HCT116 (cell line): ENCODE results near the gene TOR2A. TPM values are rescaled to one million over a fixed set of nuclear protein-coding genes. Genes with fewer than 3 reads are reported as not detected.

Experiments
- ATAC-seq: fragments of 200-7000 bp; cut with Tn5 transposase; 2 replicates; pipeline ENCODE4 v1.9.1; 2020; ENCODE audit warnings: mild to moderate bottlenecking, moderate library complexity
- BruUV-seq: library from RNA; stranded (reverse); fragments of 400-500 nt; replicated peaks from 2 replicates; lab custom pipeline; 2021; lab: Mats Ljungman, UMichigan
- CTCF ChIA-PET: fragments of 300-600 bp; sonication (Branson Sonifier 250); formaldehyde crosslinking; loops from one replicate; lab custom pipeline; 2021; ENCODE audit warnings: antibody characterized with exemption; lab: Charles Lee
- POLR2A ChIA-PET: fragments of 300-600, 350-600 bp; sonication (Branson Sonifier 250); formaldehyde crosslinking; loops from one replicate; lab custom pipeline; 2021; ENCODE audit warnings: antibody characterized with exemption; lab: Charles Lee
- RAD21 ChIA-PET, 2 experiments: fragments of 300-600 bp; sonication (Branson Sonifier 250); formaldehyde crosslinking; loops; one replicate each; lab custom pipeline; 2023; ENCODE audit warnings: low total read pairs in 2 of 2; ENCODE audit not compliant: uncharacterized antibody in 2 of 2, unreplicated experiment in 2 of 2, low non-redundant PET in 1 of 2; lab: Charles Lee
- DNase-seq: peaks from one replicate; pipeline ENCODE4 v3.0.0-alpha.2; 2010; ENCODE audit warnings: low read depth, low spot score
- H2AFZ ChIP-seq: fragments of 200-600 bp; shearing (Covaris generic), sonication (generic); 2 replicates; pipeline ENCODE4 v1.6.1; 2017; ENCODE audit warnings: low read depth, mixed run types, mixed read lengths, antibody characterized with exemption, low read length; ENCODE audit not compliant: poor library complexity, severe bottlenecking
- H3K27ac ChIP-seq: 2 replicates; pipeline ENCODE4 v1.5.1; 2012; ENCODE audit warnings: low read depth, low read length
- H3K27me3 ChIP-seq: fragments of 200-600 bp; sonication (generic); 2 replicates; pipeline ENCODE4 v1.6.1; 2016; ENCODE audit warnings: mixed run types, low read length, mixed read lengths; ENCODE audit not compliant: insufficient read depth
- H3K36me3 ChIP-seq, 2 experiments: fragments of 200-500 bp in 1 of 2; fragments of 200-600 bp in 1 of 2; sonication (Bioruptor generic) in 1 of 2; sonication (generic) in 1 of 2; 2 replicates each; pipeline versions ENCODE4 v1.5.1 to v1.6.1; 2014 to 2016; ENCODE audit warnings: low read length in 2 of 2, inconsistent platforms in 1 of 2, mixed read lengths in 1 of 2, mixed run types in 1 of 2; ENCODE audit not compliant: insufficient read depth in 2 of 2, control insufficient read depth in 1 of 2
- H3K4me1 ChIP-seq, 2 experiments: fragments of 200-600 bp in 1 of 2; sonication (generic) in 1 of 2; 2 replicates each; pipeline versions ENCODE4 v1.5.1 to v1.6.1; 2012 to 2017; ENCODE audit warnings: low read length in 2 of 2, inconsistent platforms in 1 of 2, mild to moderate bottlenecking in 1 of 2, mixed read lengths in 1 of 2, mixed run types in 1 of 2, moderate library complexity in 1 of 2; ENCODE audit not compliant: insufficient read depth in 2 of 2, control insufficient read depth in 1 of 2
- H3K4me2 ChIP-seq: fragments of 200-600 bp; sonication (generic); 2 replicates; pipeline ENCODE4 v1.6.1; 2017; ENCODE audit warnings: mixed run types, low read length, mixed read lengths
- H3K4me3 ChIP-seq, 2 experiments: fragments of 200-600 bp in 1 of 2; sonication (generic) in 1 of 2; replicated peaks in 1 of 2; 2 replicates each; pipeline ENCODE4 v1.5.1; 2011 to 2016; ENCODE audit warnings: low read length in 2 of 2, control low read depth in 1 of 2, low read depth in 1 of 2, mild to moderate bottlenecking in 1 of 2, mixed read lengths in 1 of 2, mixed run types in 1 of 2
- H3K79me2 ChIP-seq: fragments of 200-600 bp; sonication (generic); 2 replicates; pipeline ENCODE4 v1.6.1; 2017; ENCODE audit warnings: mild to moderate bottlenecking, mixed run types, low read length, moderate library complexity, mixed read lengths; ENCODE audit not compliant: insufficient read depth
- H3K9ac ChIP-seq: fragments of 200-600 bp; sonication (generic); 2 replicates; pipeline ENCODE4 v1.6.1; 2016; ENCODE audit warnings: low read length, mixed read lengths
- H3K9me2 ChIP-seq: fragments of 200-600 bp; sonication (generic), shearing (Covaris generic); 2 replicates; pipeline ENCODE4 v1.6.1; 2017; ENCODE audit warnings: mixed run types, mild to moderate bottlenecking, moderate library complexity; ENCODE audit not compliant: insufficient read depth
- H3K9me3 ChIP-seq, 2 experiments: fragments of 200-500 bp in 1 of 2; fragments of 200-600 bp in 1 of 2; sonication (Bioruptor generic) in 1 of 2; sonication (generic) in 1 of 2; 2 replicates each; pipeline ENCODE4 v1.6.1; 2014 to 2017; ENCODE audit warnings: low read length in 2 of 2, mixed read lengths in 2 of 2, inconsistent platforms in 1 of 2, low read depth in 1 of 2, mild to moderate bottlenecking in 1 of 2, mixed run types in 1 of 2, moderate library complexity in 1 of 2; ENCODE audit not compliant: control insufficient read depth in 1 of 2, insufficient read depth in 1 of 2
- H4K20me1 ChIP-seq: fragments of 200-600 bp; sonication (generic), shearing (Covaris generic); 2 replicates; pipeline ENCODE4 v1.6.1; 2017; ENCODE audit warnings: mixed run types, mild to moderate bottlenecking, moderate library complexity; ENCODE audit not compliant: insufficient read depth
- CEBPB ChIP-seq: IDR thresholded peaks from 2 replicates; pipeline ENCODE4 v1.6.1; 2012; ENCODE audit warnings: low read depth
- SIN3A ChIP-seq: IDR thresholded peaks from 2 replicates; pipeline ENCODE4 v1.6.1; 2012; ENCODE audit warnings: low read depth
- SP1 ChIP-seq: IDR thresholded peaks from 2 replicates; pipeline ENCODE4 v1.6.1; 2012; ENCODE audit warnings: low read depth
- TCF7L2 ChIP-seq: IDR thresholded peaks from 2 replicates; pipeline ENCODE4 v1.7.0; 2011; ENCODE audit warnings: borderline replicate concordance, inconsistent platforms; ENCODE audit not compliant: insufficient read depth, insufficient read length; ENCODE audit errors: extremely low read depth
- intact Hi-C: fragments of 100-400 bp; cut with micrococcal nuclease; formaldehyde crosslinking; loops from 2 replicates; pipeline ENCODE4 v1.10.0; 2022
- total RNA-seq: library from RNA; stranded (reverse); gene quantifications from one replicate; pipeline ENCODE4 v1.2.1, GENCODE V29; 2021; ENCODE audit not compliant: unreplicated experiment

TOR2A gene
- total RNA-seq, 1 experiment from 2014 or later = 12.0 TPM

- Histone ChIP-seq H3K79me2 (no peaks in the 10 kb centered on the region), H3K4me1 (peaks cover 9 to 19% of the 10 kb centered on the region in 2 experiments)
- no peak for ATAC-seq
These were observed 40.0 kb downstream of the TOR2A start for GRCh38 chr9:127694890-127695720.

DNA sequence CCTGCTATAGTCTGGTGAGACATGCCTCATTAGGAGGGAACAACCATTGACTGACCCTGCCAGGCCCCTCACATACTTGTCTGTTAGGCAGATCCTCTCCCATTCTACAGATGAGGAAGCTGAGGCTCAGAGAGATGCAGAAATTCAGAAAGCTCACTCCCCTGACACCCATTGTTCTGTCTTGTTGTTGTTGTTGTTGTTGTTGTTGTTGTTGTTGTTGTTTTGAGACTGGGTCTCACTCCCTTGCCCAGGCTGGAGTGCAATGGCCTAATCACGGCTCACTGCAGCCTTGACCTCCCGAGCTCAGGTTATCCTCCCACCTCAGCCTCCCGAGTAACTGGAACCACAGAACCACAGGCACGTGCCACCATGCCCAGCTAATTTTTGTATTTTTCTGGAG is 41.4 kb downstream of the TOR2A start:
- H3K9me2 ChIP-seq = no peaks in the 10 kb centered on the region
- no peaks in the 10 kb centered on the region for H3K79me2 ChIP-seq
- H3K27ac ChIP-seq = no peak overlapping the region
- no peaks in the 10 kb centered on the region for H4K20me1 ChIP-seq
- no TSS peak for BruUV-seq
- H3K27me3 ChIP-seq = no peaks in the 10 kb centered on the region
- no peak overlapping the region for H3K4me3 ChIP-seq
- 0 out of 4 replicates have a peak, but pooled peaks cover 0 to 4% of the 10 kb centered on the region in 2 experiments for H3K36me3 ChIP-seq
- no peaks in the 10 kb centered on the region for H3K9me3 ChIP-seq
- TF ChIP-seq CEBPB = no peak
- TF ChIP-seq TCF7L2 = no peak
- TF ChIP-seq, all 23 proteins: peak for 0
- ATAC-seq (no peak), DNase-seq (no peak)
- Histone ChIP-seq H2AFZ (no peak overlapping the region), H3K9ac (no peak overlapping the region), H3K4me2 (no peak overlapping the region), H3K4me1 (peaks cover 3 to 6% of the 10 kb centered on the region in 2 experiments; a peak in 2 of 4 replicates)
- intact Hi-C loops = no loop called here
- ChIA-PET RAD21 (no interaction called here), POLR2A (no interaction called here), CTCF (no interaction called here)

More at GRCh38 chr9:127694890-127695720, 40.0 kb downstream of the TOR2A start:
- DNase-seq = no peak
- TF ChIP-seq SIN3A = 0 out of 2 replicates have a peak, but pooled peaks have one; percentile 15
- no peak for TF ChIP-seq SP1
- TF ChIP-seq, all 23 proteins: peak for 1
- Histone ChIP-seq H4K20me1 (no peaks in the 10 kb centered on the region), H3K27me3 (no peaks in the 10 kb centered on the region), H3K9ac (no peak overlapping the region), H3K9me3 (no peaks in the 10 kb centered on the region), H3K4me2 (no peak overlapping the region), H3K4me3 (no peak overlapping the region), H2AFZ (no peak overlapping the region), H3K27ac (no peak overlapping the region), H3K9me2 (no peaks in the 10 kb centered on the region), H3K36me3 (0 out of 4 replicates have a peak, but pooled peaks cover 0 to 4% of the 10 kb centered on the region in 2 experiments)
- CTCF ChIA-PET = no interaction called here
- POLR2A ChIA-PET = no interaction called here
- intact Hi-C loops = no loop called here
- no TSS peak for BruUV-seq
- RAD21 ChIA-PET = no interaction called here
